ENCODE results near the gene GARS1. TPM values are rescaled to one million over a fixed set of nuclear protein-coding genes. Genes with fewer than 3 reads are reported as not detected.

Gene GARS1
- total RNA-seq, 1 donor from 2014 or later, result 517 TPM

GRCh38 chr7:30589111-30589510 is 5.6 kb upstream of the GARS1 start:
- Mint-ChIP-seq H3K9me3 (ENCODE audit: unreplicated experiment) (peaks cover 4% of the 10 kb centered on the region), H3K4me3 (ENCODE audit: unreplicated experiment) (no peak overlapping the region), H3K27me3 (ENCODE audit: low read depth, unreplicated experiment) (no peaks in the 10 kb centered on the region), H3K4me1 (ENCODE audit: low read depth, unreplicated experiment) (no peaks in the 10 kb centered on the region), H3K36me3 (ENCODE audit: low read depth, unreplicated experiment) (peaks cover 17% of the 10 kb centered on the region), H3K27ac (ENCODE audit: unreplicated experiment) (no peak overlapping the region)
- DNase-seq (ENCODE audit: low read depth) (no peak), FAIRE-seq (no peak)
- Histone ChIP-seq H3K36me3 (ENCODE audit: insufficient read depth, low read length) (peaks cover 4% of the 10 kb centered on the region), H3K27me3 (ENCODE audit: insufficient read depth, low read length) (no peaks in the 10 kb centered on the region), H2AFZ (ENCODE audit: low read depth, low read length) (no peak overlapping the region), H3K9me3 (ENCODE audit: insufficient read depth, low read depth, low read length) (no peaks in the 10 kb centered on the region), H3K79me2 (ENCODE audit: insufficient read depth, low read length) (peaks cover 53% of the 10 kb centered on the region), H3K4me1 (ENCODE audit: insufficient read depth, low read length) (peaks cover 5% of the 10 kb centered on the region), H3K9ac (ENCODE audit: low read length) (no peak overlapping the region), H3K4me2 (ENCODE audit: low read length) (no peak overlapping the region), H3K4me3 (ENCODE audit: insufficient read depth, low read depth, low read length) (no peak overlapping the region), H3K27ac (ENCODE audit: low read depth, low read length) (no peak overlapping the region), H4K20me1 (ENCODE audit: insufficient read depth, low read length) (peaks cover 5% of the 10 kb centered on the region)
- TF ChIP-seq, protein P1, sequence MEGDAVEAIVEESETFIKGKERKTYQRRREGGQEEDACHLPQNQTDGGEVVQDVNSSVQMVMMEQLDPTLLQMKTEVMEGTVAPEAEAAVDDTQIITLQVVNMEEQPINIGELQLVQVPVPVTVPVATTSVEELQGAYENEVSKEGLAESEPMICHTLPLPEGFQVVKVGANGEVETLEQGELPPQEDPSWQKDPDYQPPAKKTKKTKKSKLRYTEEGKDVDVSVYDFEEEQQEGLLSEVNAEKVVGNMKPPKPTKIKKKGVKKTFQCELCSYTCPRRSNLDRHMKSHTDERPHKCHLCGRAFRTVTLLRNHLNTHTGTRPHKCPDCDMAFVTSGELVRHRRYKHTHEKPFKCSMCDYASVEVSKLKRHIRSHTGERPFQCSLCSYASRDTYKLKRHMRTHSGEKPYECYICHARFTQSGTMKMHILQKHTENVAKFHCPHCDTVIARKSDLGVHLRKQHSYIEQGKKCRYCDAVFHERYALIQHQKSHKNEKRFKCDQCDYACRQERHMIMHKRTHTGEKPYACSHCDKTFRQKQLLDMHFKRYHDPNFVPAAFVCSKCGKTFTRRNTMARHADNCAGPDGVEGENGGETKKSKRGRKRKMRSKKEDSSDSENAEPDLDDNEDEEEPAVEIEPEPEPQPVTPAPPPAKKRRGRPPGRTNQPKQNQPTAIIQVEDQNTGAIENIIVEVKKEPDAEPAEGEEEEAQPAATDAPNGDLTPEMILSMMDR (IDR thresholded peaks at IDR 0.05; ENCODE audit: insufficient read depth, low read depth, low read length), result no peak
- no peak for TF ChIP-seq EZH2 (IDR thresholded peaks at IDR 0.05; ENCODE audit: insufficient read depth, low read length)

DNA sequence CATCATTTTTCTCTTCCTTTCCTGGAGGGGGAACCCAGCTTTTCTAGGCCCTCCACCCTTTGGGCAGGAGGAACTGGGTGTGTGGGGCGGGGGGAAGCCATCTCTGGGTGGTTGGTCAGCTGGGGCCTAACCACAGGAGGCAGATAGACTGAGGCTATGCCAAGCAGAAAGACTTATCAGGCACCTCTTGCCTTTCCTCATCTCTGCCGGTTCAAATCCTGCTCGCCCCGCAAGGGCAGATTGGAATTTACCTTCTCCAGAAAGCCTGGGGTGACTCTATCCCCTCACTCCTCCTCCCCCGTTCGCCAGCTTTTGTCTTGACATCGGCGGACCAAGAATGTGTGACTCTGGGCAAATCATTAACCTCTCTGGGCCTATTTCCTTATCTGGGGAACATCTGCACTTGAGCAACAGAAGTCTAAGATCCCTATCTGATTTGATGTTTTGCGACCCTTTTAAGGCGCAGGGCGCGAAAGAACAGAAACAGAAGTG is 584 bp upstream of the GARS1 start:
- Histone ChIP-seq H3K27ac (ENCODE audit: low read depth, low read length) (peak overlapping the region; percentile 94), H3K79me2 (ENCODE audit: insufficient read depth, low read length) (peaks cover 87% of the 10 kb centered on the region)

More for the DNA sequence above, 584 bp upstream of the GARS1 start:
- peak overlapping the region; percentile 76 for H2AFZ ChIP-seq (ENCODE audit: low read depth, low read length)
- DNase-seq (ENCODE audit: low read depth) (no peak), FAIRE-seq (no peak)
- H3K9ac ChIP-seq (ENCODE audit: low read length), result peak overlapping the region; percentile 96
- H3K27me3 Mint-ChIP-seq (ENCODE audit: low read depth, unreplicated experiment), result no peaks in the 10 kb centered on the region
- H3K36me3 Mint-ChIP-seq (ENCODE audit: low read depth, unreplicated experiment), result peaks cover 19% of the 10 kb centered on the region
- peaks cover 14% of the 10 kb centered on the region for H3K4me1 ChIP-seq (ENCODE audit: insufficient read depth, low read length)
- no peaks in the 10 kb centered on the region for H3K9me3 Mint-ChIP-seq (ENCODE audit: unreplicated experiment)
- peak overlapping the region; percentile 82 for H3K4me3 ChIP-seq (ENCODE audit: insufficient read depth, low read depth, low read length)
- H3K4me3 Mint-ChIP-seq (ENCODE audit: unreplicated experiment), result peak overlapping the region; percentile 97
- peaks cover 6% of the 10 kb centered on the region for H3K4me1 Mint-ChIP-seq (ENCODE audit: low read depth, unreplicated experiment)
- peaks cover 7% of the 10 kb centered on the region for H3K36me3 ChIP-seq (ENCODE audit: insufficient read depth, low read length)
- H3K27me3 ChIP-seq (ENCODE audit: insufficient read depth, low read length), result no peaks in the 10 kb centered on the region
- TF ChIP-seq EZH2 (IDR thresholded peaks at IDR 0.05; ENCODE audit: insufficient read depth, low read length), result no peak
- TF ChIP-seq, protein P1 (IDR thresholded peaks at IDR 0.05; ENCODE audit: insufficient read depth, low read depth, low read length), result no peak
- peak overlapping the region; percentile 98 for H3K27ac Mint-ChIP-seq (ENCODE audit: unreplicated experiment)
- peak overlapping the region; percentile 96 for H3K4me2 ChIP-seq (ENCODE audit: low read length)
- peaks cover 18% of the 10 kb centered on the region for H4K20me1 ChIP-seq (ENCODE audit: insufficient read depth, low read length)
- H3K9me3 ChIP-seq (ENCODE audit: insufficient read depth, low read depth, low read length), result no peaks in the 10 kb centered on the region
